NCI-H82 treated with DMSO at 0.1 percent for 48 hours (cell line): ENCODE results near the gene LUC7L.
"Not testable (repeated sequence)": the region's sequence is repeated elsewhere in the genome, so short reads cannot be mapped to it uniquely, and the experiment has no call there.

Experiments
- DNase-seq: peaks from one replicate; lab custom pipeline; 2025; ENCODE audit not compliant: unreplicated experiment; lab: John Stamatoyannopoulos, UW

The LUC7L gene

DNA sequence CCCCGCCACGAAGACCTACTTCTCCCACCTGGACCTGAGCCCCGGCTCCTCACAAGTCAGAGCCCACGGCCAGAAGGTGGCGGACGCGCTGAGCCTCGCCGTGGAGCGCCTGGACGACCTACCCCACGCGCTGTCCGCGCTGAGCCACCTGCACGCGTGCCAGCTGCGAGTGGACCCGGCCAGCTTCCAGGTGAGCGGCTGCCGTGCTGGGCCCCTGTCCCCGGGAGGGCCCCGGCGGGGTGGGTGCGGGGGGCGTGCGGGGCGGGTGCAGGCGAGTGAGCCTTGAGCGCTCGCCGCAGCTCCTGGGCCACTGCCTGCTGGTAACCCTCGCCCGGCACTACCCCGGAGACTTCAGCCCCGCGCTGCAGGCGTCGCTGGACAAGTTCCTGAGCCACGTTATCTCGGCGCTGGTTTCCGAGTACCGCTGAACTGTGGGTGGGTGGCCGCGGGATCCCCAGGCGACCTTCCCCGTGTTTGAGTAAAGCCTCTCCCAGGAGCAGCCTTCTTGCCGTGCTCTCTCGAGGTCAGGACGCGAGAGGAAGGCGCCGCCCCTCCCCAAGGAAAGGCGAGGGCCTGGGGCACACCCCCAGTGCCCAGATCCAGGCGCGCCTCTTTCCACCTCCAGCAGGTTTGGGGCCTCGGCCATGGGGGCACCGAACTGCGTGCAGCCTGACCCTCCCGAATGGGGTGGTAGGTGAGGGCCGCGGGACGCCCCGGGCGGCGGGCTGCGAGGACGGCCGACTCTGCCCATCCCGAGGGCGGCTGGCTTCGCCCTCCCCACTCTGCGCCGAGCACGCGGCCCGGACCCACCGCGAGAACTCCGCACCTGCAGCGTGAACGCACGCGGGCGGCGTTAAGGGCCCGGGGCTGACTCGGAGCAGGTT is 48.3 kb downstream of the LUC7L start:
- DNase-seq: peak; percentile 62

DNA sequence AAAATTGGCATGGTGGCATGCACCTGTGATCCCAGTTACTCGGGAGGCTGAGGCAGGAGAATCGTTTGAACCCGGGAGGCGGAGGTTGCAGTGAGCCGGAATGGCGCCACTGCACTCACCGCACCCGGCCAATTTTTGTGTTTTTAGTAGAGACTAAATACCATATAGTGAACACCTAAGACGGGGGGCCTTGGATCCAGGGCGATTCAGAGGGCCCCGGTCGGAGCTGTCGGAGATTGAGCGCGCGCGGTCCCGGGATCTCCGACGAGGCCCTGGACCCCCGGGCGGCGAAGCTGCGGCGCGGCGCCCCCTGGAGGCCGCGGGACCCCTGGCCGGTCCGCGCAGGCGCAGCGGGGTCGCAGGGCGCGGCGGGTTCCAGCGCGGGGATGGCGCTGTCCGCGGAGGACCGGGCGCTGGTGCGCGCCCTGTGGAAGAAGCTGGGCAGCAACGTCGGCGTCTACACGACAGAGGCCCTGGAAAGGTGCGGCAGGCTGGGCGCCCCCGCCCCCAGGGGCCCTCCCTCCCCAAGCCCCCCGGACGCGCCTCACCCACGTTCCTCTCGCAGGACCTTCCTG is 49.1 kb downstream of the LUC7L start, which contains the start of gene HBQ1:
Gene HBQ1, plus strand, starts transcription at position 359 of the 575 bp plus-strand sequence. Its CDS starts 28 bp downstream, at position 387.
- no peak for DNase-seq

DNA sequence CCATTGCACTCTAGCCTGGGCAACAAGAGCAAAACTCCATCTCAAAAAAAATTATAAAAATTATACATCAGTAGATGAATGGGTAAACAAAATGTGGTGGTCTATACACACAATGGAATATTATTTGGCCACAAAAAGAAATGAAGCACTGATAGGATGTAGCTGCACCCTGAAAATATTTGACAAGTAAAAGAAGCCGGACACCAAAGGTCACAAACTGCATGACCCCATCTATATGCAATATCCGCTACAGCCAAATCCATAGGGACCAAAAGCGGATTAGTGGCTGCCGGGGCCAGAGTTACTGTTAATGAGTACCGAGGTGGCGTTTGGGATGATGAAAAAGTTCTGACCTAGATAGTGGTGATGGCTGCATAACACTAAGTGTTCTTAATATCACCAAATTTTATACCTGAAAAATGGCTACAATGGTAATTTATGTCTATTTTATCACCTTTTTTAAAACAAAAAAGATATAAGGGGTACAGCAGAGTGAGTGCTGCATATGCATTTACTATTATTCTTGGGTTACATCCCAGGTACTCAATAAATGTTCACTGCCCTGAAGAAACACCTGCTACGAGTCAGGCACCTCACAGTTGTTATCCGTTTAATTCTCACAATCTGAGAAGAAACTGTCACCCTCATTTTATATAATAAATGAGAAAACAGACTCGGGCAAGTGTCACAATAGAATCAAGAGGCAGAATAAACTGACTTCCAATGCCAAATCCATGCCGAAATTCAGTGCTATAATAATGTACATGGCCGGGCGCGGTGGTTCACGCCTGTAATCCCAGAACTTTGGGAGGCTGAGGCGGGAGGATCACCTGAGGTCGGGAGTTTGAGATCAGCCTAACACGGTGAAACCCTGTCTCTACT is 49.8 kb downstream of the LUC7L start:
- DNase-seq: no peak

DNA sequence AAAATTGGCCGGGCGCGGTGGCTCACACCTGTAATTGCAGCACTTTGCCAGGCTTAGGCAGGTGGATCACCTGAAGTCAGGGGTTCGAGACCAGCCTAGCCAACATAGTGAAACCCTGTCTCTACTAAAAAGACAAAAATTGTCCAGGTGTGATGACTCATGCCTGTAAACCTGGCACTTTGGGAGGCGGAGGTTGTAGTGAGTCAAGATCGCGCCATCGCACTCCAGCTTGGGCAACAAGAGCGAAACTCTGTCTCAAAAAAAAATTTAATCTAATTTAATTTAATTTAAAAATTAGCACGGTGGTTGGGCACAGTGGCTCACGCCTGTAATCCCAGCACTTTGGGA is 50.6 kb downstream of the LUC7L start:
- no peak for DNase-seq

DNA sequence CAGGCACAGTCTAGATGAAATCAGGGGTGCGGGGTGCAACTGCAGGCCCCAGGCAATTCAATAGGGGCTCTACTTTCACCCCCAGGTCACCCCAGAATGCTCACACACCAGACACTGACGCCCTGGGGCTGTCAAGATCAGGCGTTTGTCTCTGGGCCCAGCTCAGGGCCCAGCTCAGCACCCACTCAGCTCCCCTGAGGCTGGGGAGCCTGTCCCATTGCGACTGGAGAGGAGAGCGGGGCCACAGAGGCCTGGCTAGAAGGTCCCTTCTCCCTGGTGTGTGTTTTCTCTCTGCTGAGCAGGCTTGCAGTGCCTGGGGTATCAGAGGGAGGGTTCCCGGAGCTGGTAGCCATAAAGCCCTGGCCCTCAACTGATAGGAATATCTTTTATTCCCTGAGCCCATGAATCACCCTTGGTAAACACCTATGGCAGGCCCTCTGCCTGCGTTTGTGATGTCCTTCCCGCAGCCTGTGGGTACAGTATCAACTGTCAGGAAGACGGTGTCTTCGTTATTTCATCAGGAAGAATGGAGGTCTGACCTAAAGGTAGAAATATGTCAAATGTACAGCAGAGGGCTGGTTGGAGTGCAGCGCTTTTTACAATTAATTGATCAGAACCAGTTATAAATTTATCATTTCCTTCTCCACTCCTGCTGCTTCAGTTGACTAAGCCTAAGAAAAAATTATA is 51.1 kb downstream of the LUC7L start:
- DNase-seq: no peak

DNA sequence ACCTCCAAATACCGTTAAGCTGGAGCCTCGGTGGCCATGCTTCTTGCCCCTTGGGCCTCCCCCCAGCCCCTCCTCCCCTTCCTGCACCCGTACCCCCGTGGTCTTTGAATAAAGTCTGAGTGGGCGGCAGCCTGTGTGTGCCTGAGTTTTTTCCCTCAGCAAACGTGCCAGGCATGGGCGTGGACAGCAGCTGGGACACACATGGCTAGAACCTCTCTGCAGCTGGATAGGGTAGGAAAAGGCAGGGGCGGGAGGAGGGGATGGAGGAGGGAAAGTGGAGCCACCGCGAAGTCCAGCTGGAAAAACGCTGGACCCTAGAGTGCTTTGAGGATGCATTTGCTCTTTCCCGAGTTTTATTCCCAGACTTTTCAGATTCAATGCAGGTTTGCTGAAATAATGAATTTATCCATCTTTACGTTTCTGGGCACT is 51.8 kb downstream of the LUC7L start:
- peak; percentile 58 for DNase-seq

DNA sequence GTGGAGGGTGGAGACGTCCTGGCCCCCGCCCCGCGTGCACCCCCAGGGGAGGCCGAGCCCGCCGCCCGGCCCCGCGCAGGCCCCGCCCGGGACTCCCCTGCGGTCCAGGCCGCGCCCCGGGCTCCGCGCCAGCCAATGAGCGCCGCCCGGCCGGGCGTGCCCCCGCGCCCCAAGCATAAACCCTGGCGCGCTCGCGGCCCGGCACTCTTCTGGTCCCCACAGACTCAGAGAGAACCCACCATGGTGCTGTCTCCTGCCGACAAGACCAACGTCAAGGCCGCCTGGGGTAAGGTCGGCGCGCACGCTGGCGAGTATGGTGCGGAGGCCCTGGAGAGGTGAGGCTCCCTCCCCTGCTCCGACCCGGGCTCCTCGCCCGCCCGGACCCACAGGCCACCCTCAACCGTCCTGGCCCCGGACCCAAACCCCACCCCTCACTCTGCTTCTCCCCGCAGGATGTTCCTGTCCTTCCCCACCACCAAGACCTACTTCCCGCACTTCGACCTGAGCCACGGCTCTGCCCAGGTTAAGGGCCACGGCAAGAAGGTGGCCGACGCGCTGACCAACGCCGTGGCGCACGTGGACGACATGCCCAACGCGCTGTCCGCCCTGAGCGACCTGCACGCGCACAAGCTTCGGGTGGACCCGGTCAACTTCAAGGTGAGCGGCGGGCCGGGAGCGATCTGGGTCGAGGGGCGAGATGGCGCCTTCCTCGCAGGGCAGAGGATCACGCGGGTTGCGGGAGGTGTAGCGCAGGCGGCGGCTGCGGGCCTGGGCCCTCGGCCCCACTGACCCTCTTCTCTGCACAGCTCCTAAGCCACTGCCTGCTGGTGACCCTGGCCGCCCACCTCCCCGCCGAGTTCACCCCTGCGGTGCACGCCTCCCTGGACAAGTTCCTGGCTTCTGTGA is 52.5 kb downstream of the LUC7L start, which contains the start of gene HBA1:
Gene HBA1, plus strand, starts transcription at position 204 of the 906 bp plus-strand sequence. Its CDS starts 37 bp downstream, at position 241.
- not testable (repeated sequence) for DNase-seq

DNA sequence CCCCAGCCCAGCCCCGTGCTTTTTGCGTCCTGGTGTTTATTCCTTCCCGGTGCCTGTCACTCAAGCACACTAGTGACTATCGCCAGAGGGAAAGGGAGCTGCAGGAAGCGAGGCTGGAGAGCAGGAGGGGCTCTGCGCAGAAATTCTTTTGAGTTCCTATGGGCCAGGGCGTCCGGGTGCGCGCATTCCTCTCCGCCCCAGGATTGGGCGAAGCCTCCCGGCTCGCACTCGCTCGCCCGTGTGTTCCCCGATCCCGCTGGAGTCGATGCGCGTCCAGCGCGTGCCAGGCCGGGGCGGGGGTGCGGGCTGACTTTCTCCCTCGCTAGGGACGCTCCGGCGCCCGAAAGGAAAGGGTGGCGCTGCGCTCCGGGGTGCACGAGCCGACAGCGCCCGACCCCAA is 53.2 kb downstream of the LUC7L start:
- DNase-seq: not testable (repeated sequence)

DNA sequence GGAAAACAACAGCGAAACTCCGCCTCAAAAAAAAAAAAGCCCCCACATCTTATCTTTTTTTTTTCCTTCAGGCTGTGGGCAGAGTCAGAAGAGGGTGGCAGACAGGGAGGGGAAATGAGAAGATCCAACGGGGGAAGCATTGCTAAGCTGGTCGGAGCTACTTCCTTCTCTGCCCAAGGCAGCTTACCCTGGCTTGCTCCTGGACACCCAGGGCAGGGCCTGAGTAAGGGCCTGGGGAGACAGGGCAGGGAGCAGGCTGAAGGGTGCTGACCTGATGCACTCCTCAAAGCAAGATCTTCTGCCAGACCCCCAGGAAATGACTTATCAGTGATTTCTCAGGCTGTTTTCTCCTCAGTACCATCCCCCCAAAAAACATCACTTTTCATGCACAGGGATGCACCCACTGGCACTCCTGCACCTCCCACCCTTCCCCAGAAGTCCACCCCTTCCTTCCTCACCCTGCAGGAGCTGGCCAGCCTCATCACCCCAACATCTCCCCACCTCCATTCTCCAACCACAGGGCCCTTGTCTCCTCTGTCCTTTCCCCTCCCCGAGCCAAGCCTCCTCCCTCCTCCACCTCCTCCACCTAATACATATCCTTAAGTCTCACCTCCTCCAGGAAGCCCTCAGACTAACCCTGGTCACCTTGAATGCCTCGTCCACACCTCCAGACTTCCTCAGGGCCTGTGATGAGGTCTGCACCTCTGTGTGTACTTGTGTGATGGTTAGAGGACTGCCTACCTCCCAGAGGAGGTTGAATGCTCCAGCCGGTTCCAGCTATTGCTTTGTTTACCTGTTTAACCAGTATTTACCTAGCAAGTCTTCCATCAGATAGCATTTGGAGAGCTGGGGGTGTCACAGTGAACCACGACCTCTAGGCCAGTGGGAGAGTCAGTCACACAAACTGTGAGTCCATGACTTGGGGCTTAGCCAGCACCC is 54.0 kb downstream of the LUC7L start:
- no peak for DNase-seq

DNA sequence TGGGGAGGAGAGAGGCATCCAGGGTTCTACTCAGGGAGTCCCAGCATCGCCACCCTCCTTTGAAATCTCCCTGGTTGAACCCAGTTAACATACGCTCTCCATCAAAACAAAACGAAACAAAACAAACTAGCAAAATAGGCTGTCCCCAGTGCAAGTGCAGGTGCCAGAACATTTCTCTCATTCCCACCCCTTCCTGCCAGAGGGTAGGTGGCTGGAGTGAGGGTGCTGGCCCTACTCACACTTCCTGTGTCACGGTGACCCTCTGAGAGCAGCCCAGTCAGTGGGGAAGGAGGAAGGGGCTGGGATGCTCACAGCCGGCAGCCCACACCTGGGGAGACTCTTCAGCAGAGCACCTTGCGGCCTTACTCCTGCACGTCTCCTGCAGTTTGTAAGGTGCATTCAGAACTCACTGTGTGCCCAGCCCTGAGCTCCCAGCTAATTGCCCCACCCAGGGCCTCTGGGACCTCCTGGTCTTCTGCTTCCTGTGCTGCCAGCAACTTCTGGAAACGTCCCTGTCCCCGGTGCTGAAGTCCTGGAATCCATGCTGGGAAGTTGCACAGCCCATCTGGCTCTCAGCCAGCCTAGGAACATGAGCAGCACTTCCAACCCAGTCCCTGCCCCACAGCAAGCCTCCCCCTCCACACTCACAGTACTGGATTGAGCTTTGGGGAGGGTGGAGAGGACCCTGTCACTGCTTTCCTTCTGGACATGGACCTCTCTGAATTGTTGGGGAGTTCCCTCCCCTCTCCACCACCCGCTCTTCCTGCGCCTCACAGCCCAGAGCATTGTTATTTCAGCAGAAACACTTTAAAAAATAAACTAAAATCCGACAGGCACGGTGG is 55.1 kb downstream of the LUC7L start:
- DNase-seq: not testable (repeated sequence)

DNA sequence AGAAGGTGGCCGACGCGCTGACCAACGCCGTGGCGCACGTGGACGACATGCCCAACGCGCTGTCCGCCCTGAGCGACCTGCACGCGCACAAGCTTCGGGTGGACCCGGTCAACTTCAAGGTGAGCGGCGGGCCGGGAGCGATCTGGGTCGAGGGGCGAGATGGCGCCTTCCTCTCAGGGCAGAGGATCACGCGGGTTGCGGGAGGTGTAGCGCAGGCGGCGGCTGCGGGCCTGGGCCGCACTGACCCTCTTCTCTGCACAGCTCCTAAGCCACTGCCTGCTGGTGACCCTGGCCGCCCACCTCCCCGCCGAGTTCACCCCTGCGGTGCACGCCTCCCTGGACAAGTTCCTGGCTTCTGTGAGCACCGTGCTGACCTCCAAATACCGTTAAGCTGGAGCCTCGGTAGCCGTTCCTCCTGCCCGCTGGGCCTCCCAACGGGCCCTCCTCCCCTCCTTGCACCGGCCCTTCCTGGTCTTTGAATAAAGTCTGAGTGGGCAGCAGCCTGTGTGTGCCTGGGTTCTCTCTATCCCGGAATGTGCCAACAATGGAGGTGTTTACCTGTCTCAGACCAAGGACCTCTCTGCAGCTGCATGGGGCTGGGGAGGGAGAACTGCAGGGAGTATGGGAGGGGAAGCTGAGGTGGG is 55.9 kb downstream of the LUC7L start:
- DNase-seq: not testable (repeated sequence)

DNA sequence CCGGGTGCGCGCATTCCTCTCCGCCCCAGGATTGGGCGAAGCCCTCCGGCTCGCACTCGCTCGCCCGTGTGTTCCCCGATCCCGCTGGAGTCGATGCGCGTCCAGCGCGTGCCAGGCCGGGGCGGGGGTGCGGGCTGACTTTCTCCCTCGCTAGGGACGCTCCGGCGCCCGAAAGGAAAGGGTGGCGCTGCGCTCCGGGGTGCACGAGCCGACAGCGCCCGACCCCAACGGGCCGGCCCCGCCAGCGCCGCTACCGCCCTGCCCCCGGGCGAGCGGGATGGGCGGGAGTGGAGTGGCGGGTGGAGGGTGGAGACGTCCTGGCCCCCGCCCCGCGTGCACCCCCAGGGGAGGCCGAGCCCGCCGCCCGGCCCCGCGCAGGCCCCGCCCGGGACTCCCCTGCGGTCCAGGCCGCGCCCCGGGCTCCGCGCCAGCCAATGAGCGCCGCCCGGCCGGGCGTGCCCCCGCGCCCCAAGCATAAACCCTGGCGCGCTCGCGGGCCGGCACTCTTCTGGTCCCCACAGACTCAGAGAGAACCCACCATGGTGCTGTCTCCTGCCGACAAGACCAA is 56.8 kb downstream of the LUC7L start, which contains the start of gene HBA2:
Gene HBA2, plus strand, starts transcription at position 503 of the 568 bp plus-strand sequence. Its CDS starts 37 bp downstream, at position 540.
- DNase-seq: not testable (repeated sequence)

DNA sequence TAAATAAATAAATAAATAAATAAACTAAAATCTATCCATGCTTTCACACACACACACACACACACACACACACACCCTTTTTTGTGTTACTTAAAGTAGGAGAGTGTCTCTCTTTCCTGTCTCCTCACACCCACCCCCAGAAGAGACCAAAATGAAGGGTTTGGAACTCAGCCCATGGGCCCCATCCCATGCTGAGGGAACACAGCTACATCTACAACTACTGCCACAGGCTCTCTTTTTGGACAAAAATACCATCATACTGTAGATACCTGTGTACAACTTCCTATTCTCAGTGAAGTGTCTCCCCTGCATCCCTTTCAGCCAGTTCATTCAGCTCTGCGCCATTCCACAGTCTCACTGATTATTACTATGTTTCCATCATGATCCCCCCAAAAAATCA is 58.5 kb downstream of the LUC7L start:
- no peak for DNase-seq

DNA sequence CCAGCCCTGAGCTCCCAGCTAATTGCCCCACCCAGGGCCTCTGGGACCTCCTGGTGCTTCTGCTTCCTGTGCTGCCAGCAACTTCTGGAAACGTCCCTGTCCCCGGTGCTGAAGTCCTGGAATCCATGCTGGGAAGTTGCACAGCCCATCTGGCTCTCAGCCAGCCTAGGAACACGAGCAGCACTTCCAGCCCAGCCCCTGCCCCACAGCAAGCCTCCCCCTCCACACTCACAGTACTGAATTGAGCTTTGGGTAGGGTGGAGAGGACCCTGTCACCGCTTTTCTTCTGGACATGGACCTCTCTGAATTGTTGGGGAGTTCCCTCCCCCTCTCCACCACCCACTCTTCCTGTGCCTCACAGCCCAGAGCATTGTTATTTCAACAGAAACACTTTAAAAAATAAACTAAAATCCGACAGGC is 59.2 kb downstream of the LUC7L start:
- not testable (repeated sequence) for DNase-seq

DNA sequence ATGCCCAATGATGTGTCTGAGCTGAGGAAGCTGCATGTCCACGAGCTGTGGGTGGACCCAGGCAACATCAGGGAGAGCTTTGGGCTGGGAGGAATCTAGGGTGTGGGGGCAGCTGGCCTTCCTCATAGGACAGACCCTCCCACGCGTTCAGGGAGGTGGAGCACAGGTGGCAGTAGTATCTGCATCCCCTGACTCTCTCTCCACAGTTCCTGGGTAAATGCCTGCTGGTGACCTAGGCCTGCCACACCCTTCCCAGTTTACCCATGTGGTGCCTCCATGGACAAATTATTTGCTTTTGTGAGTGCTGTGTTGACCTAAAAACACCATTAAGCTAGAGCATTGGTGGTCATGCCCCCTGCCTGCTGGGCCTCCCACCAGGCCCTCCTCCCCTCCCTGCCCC is 60.2 kb downstream of the LUC7L start:
- DNase-seq: no peak

DNA sequence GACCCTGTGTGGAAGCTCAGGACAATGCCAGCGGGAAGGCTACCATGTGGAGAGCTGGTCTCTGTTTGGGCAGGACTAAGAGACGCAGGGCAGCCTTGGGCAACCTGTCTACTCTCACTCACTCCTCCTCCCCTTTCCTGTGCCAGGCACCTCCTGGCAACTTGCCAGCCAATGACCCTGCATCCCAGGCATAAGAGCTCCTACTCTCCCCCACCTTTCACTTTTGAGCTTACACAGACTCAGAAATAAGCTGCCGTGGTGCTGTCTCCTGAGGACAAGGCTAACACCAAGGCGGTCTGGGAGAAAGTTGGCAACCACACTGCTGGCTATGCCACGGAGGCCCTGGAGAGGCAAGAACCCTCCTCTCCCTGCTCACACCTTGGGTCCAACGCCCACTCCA is 60.8 kb downstream of the LUC7L start:
- DNase-seq: no peak
